HEK293 (cell line): ENCODE measurements around the gene AMD1.

Experiments used
- CTCF ChIA-PET: fragments of 350-600 bp; formaldehyde crosslinking; extraction: SDS; loops from one replicate; lab custom pipeline; 2021; ENCODE audit warnings: antibody characterized with exemption; lab: Yijun Ruan, JAX
- POLR2A ChIA-PET: fragments of 300-600 bp; formaldehyde crosslinking; extraction: SDS; loops from one replicate; lab custom pipeline; 2020; ENCODE audit warnings: antibody characterized with exemption, inconsistent platforms; lab: Yijun Ruan, JAX
- H3K27ac ChIP-seq: fragments of 200-500 bp; sonication (Bioruptor generic); 2 replicates; pipeline ENCODE4 v1.5.1; 2014; ENCODE audit warnings: low read depth, low read length, control low read depth, inconsistent platforms; ENCODE audit errors: extremely low read depth
- H3K36me3 ChIP-seq, 2 experiments: fragments of 200-500 bp in 1 of 2; sonication (Bioruptor generic) in 1 of 2; 1 replicate in 1 of 2; 2 replicates in 1 of 2; pipeline ENCODE4 v1.5.1; 2014 to 2017; ENCODE audit warnings: inconsistent platforms in 2 of 2, low read length in 2 of 2; ENCODE audit not compliant: control insufficient read depth in 2 of 2, insufficient read depth in 1 of 2
- H3K4me1 ChIP-seq: fragments of 200-500 bp; sonication (Bioruptor generic); 2 replicates; pipeline ENCODE4 v1.5.1; 2014; ENCODE audit warnings: mild to moderate bottlenecking, low read length, inconsistent platforms; ENCODE audit not compliant: control insufficient read depth, insufficient read depth
- H3K4me3 ChIP-seq: 2 replicates; pipeline ENCODE4 v1.5.1; 2011; ENCODE audit warnings: low read depth, mild to moderate bottlenecking, control low read depth, low read length, moderate library complexity
- H3K9me3 ChIP-seq: fragments of 200-500 bp; sonication (Bioruptor generic); 2 replicates; pipeline ENCODE4 v1.5.1; 2014; ENCODE audit warnings: low read depth, low read length, inconsistent platforms; ENCODE audit not compliant: control insufficient read depth, insufficient read depth
- HOXC10 ChIP-seq: sonication (generic); formaldehyde crosslinking; IDR thresholded peaks from 2 replicates; pipeline ENCODE4 v1.8.1; 2023; ENCODE audit warnings: mild to moderate bottlenecking, missing genetic modification reagents
- PRDM1 ChIP-seq: fragments of 450-650 bp; formaldehyde crosslinking; IDR thresholded peaks from 2 replicates; pipeline ENCODE4; 2016; ENCODE audit warnings: missing biosample characterization, missing genetic modification characterization
- SETDB1 ChIP-seq: IDR thresholded peaks from one replicate; pipeline ENCODE4 v1.6.1; 2017; ENCODE audit warnings: mild to moderate bottlenecking, low read length, moderate library complexity, mixed read lengths; ENCODE audit not compliant: insufficient read length
- SP3 ChIP-seq: fragments of 450-650 bp; formaldehyde crosslinking; IDR thresholded peaks from 2 replicates; pipeline ENCODE4 v1.5.1; 2016; ENCODE audit warnings: missing biosample characterization, missing genetic modification characterization
- SP7 ChIP-seq: fragments of 450-650 bp; formaldehyde crosslinking; IDR thresholded peaks from 2 replicates; pipeline ENCODE4 v1.5.1; 2016; ENCODE audit warnings: missing biosample characterization, missing genetic modification characterization
- YY1 ChIP-seq: fragments of 450-650 bp; formaldehyde crosslinking; IDR thresholded peaks from 2 replicates; pipeline ENCODE4 v1.5.1; 2018; ENCODE audit warnings: missing biosample characterization, missing genetic modification characterization
- ZBTB49 ChIP-seq: fragments of 450-650 bp; formaldehyde crosslinking; IDR thresholded peaks from 2 replicates; pipeline ENCODE4 v1.5.1; 2016; ENCODE audit warnings: missing biosample characterization, missing genetic modification characterization, low read depth
- ZFHX2 ChIP-seq: fragments of 450-650 bp; formaldehyde crosslinking; conservative IDR thresholded peaks from 2 replicates; pipeline ENCODE4 v1.5.1; 2016; ENCODE audit warnings: missing biosample characterization, missing genetic modification characterization
- ZFP3 ChIP-seq: fragments of 450-650 bp; formaldehyde crosslinking; IDR thresholded peaks from 2 replicates; pipeline ENCODE4 v1.5.1; 2016; ENCODE audit warnings: low read depth, missing biosample characterization, missing genetic modification characterization
- ZNF433 ChIP-seq: fragments of 450-650 bp; formaldehyde crosslinking; IDR thresholded peaks from 2 replicates; pipeline ENCODE4 v1.5.1; 2016; ENCODE audit warnings: missing biosample characterization, missing genetic modification characterization, low read depth
- ZNF473 ChIP-seq: fragments of 450-650 bp; formaldehyde crosslinking; IDR thresholded peaks from 2 replicates; pipeline ENCODE4 v1.5.1; 2017; ENCODE audit warnings: missing biosample characterization, missing genetic modification characterization
- ZNF510 ChIP-seq: fragments of 450-650 bp; formaldehyde crosslinking; IDR thresholded peaks from 2 replicates; pipeline ENCODE4 v1.5.1; 2018; ENCODE audit warnings: mild to moderate bottlenecking, missing genetic modification characterization, missing biosample characterization; ENCODE audit not compliant: insufficient replicate concordance
- ZNF521 ChIP-seq: fragments of 450-650 bp; formaldehyde crosslinking; IDR thresholded peaks from 2 replicates; pipeline ENCODE4 v1.5.1; 2017; ENCODE audit warnings: missing biosample characterization, mild to moderate bottlenecking, missing genetic modification characterization
- ZNF571 ChIP-seq: fragments of 450-650 bp; formaldehyde crosslinking; IDR thresholded peaks from 2 replicates; pipeline ENCODE4 v1.5.0; 2017; ENCODE audit warnings: missing biosample characterization, missing genetic modification characterization
- ZNF747 ChIP-seq: fragments of 450-650 bp; formaldehyde crosslinking; IDR thresholded peaks from 2 replicates; pipeline ENCODE4 v1.5.1; 2016; ENCODE audit warnings: missing biosample characterization, missing genetic modification characterization
- ZNF792 ChIP-seq: fragments of 450-650 bp; formaldehyde crosslinking; IDR thresholded peaks from 2 replicates; pipeline ENCODE4 v1.5.1; 2016; ENCODE audit warnings: missing biosample characterization, missing genetic modification characterization
- ZSCAN16 ChIP-seq: fragments of 450-650 bp; formaldehyde crosslinking; IDR thresholded peaks from 2 replicates; pipeline ENCODE4 v1.5.1; 2016; ENCODE audit warnings: missing biosample characterization, missing genetic modification characterization
- ZXDB ChIP-seq: fragments of 450-650 bp; formaldehyde crosslinking; IDR thresholded peaks from 2 replicates; pipeline ENCODE4 v1.5.1; 2016; ENCODE audit warnings: missing biosample characterization, missing genetic modification characterization
- TF ChIP-seq, protein P1 (sequence below): fragments of 450-650 bp; formaldehyde crosslinking; IDR thresholded peaks from 2 replicates; pipeline ENCODE4 v1.5.1; 2016; ENCODE audit warnings: missing biosample characterization, missing genetic modification characterization
- TF ChIP-seq, protein P2 (sequence below): fragments of 450-650 bp; formaldehyde crosslinking; IDR thresholded peaks from 2 replicates; pipeline ENCODE4 v1.5.1; 2016; ENCODE audit warnings: missing biosample characterization, missing genetic modification characterization

Gene AMD1

DNA sequence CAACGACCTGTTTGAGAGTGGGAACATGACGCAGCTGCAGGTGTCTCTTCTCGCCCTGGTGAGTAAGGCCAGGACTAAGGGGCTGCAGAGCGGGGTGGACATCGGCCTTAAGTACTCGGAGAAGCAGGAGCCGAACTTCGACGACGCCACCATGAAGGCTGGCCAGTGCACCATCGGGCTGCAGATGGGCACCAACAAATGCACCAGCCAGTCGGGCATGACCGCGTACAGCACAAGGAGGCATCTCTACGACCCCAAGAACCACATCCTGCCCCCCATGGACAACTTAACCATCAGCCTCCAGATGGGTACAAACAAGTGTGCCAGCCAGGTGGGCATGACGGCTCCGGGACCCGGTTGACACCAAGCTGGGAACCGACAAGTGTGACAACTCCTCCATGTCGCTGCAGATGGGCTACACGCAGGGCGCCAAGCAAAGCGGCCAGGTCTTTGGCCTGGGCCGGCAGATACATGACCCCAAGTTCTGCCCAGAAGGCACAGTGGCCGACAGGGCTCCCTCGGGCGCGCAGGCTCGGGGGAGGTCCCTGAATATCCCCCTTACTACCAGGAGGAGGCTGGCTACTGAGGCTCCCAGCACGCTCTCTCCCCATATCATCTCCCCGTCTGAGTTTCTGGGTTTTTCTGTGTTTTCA, 15.9 kb upstream of the AMD1 start:
- CTCF ChIA-PET, result interaction anchor here (1.0 kb wide), 1 partner anchor 46 kb away, joined by 4 read pairs; no protein-coding TSS in a partner anchor

DNA sequence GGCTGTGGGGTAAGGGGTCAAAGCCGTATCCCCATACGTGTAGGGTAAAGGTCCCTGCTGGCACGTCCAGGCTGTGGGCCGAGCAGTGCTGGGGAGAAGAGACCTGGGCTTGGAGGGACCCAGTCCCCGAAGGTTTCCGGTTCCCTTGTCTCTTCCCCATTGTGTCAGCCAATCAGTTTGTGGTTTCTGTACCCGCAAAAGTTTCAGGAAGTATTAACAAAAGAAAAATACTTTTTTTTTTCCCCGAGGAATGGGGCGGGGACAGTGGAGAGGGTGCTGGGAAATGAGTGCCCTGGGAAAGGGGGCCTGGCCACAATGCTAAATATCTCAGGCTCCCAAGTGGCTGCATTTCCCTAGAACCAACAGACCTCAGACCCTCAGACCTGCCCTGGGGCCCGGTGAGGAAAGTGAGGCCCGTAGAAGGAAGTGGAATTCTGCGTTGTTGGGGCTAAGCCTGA, 15.2 kb upstream of the AMD1 start:
- ChIA-PET POLR2A (interaction anchor here (3.6 kb wide), 1 partner anchor 15 kb away, joined by 16 read pairs; the partner anchor contains the start of gene AMD1), CTCF (no interaction called here)
- Histone ChIP-seq H3K36me3 (no peaks in the 10 kb centered on the region), H3K4me1 (no peaks in the 10 kb centered on the region)
- TF ChIP-seq ZNF792 (no peak), ZSCAN16 (tag by site-specific recombination) (no peak), ZNF571 (no peak), SP7 (no peak), ZNF747 (no peak), ZBTB49 (tag by site-specific recombination) (no peak)
- TF ChIP-seq, protein P1, sequence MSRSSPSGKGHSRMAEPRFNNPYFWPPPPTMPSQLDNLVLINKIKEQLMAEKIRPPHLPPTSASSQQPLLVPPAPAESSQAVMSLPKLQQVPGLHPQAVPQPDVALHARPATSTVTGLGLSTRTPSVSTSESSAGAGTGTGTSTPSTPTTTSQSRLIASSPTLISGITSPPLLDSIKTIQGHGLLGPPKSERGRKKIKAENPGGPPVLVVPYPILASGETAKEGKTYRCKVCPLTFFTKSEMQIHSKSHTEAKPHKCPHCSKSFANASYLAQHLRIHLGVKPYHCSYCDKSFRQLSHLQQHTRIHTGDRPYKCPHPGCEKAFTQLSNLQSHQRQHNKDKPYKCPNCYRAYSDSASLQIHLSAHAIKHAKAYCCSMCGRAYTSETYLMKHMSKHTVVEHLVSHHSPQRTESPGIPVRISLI (tag by site-specific recombination), result no peak
- TF ChIP-seq, all 188 proteins: peak for 0
- Histone ChIP-seq H3K4me3 (no peak overlapping the region), H3K27ac (no peak overlapping the region), H3K9me3 (no peaks in the 10 kb centered on the region)

More for the DNA sequence above, 15.9 kb upstream of the AMD1 start:
- TF ChIP-seq ZXDB (tag by site-specific recombination), result no peak
- TF ChIP-seq ZNF433 (tag by site-specific recombination), result no peak
- TF ChIP-seq ZNF510 (tag by site-specific recombination), result no peak
- no peak for TF ChIP-seq PRDM1 (tag by site-specific recombination)
- TF ChIP-seq ZNF521 (tag by site-specific recombination), result no peak
- TF ChIP-seq, protein P2, sequence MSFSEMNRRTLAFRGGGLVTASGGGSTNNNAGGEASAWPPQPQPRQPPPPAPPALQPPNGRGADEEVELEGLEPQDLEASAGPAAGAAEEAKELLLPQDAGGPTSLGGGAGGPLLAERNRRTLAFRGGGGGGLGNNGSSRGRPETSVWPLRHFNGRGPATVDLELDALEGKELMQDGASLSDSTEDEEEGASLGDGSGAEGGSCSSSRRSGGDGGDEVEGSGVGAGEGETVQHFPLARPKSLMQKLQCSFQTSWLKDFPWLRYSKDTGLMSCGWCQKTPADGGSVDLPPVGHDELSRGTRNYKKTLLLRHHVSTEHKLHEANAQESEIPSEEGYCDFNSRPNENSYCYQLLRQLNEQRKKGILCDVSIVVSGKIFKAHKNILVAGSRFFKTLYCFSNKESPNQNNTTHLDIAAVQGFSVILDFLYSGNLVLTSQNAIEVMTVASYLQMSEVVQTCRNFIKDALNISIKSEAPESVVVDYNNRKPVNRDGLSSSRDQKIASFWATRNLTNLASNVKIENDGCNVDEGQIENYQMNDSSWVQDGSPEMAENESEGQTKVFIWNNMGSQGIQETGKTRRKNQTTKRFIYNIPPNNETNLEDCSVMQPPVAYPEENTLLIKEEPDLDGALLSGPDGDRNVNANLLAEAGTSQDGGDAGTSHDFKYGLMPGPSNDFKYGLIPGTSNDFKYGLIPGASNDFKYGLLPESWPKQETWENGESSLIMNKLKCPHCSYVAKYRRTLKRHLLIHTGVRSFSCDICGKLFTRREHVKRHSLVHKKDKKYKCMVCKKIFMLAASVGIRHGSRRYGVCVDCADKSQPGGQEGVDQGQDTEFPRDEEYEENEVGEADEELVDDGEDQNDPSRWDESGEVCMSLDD (tag by site-specific recombination), result no peak
- TF ChIP-seq SP3, result no peak
- TF ChIP-seq YY1 (tag by site-specific recombination), result no peak
- no peak for TF ChIP-seq SETDB1
- TF ChIP-seq ZNF473 (tag by site-specific recombination), result no peak
- no peak for TF ChIP-seq ZFP3
- no peak for TF ChIP-seq ZFHX2
- TF ChIP-seq HOXC10 (CRISPR knock-in tag), result no peak
- no peaks in the 10 kb centered on the region for H3K4me1 ChIP-seq
- H3K4me3 ChIP-seq, result no peak overlapping the region
- no peak overlapping the region for H3K27ac ChIP-seq
- H3K36me3 ChIP-seq, result no peaks in the 10 kb centered on the region
- no peaks in the 10 kb centered on the region for H3K9me3 ChIP-seq
- POLR2A ChIA-PET, result interaction anchor here (1.3 to 3.6 kb wide), 2 partner anchors 16 to 18 kb away, joined by 4 to 16 read pairs; partner anchors contain the start of gene AMD1
